ENCODE results near the gene HOXA13. TPM values are rescaled to one million over a fixed set of nuclear protein-coding genes. Genes with fewer than 3 reads are reported as not detected.

Gene HOXA13
- total RNA-seq, 1 donor from 2014 or later: not detected

- no peak for DNase-seq
Measured at GRCh38 chr7:27207348-27207985, 7.6 kb upstream of the HOXA13 start.

DNA sequence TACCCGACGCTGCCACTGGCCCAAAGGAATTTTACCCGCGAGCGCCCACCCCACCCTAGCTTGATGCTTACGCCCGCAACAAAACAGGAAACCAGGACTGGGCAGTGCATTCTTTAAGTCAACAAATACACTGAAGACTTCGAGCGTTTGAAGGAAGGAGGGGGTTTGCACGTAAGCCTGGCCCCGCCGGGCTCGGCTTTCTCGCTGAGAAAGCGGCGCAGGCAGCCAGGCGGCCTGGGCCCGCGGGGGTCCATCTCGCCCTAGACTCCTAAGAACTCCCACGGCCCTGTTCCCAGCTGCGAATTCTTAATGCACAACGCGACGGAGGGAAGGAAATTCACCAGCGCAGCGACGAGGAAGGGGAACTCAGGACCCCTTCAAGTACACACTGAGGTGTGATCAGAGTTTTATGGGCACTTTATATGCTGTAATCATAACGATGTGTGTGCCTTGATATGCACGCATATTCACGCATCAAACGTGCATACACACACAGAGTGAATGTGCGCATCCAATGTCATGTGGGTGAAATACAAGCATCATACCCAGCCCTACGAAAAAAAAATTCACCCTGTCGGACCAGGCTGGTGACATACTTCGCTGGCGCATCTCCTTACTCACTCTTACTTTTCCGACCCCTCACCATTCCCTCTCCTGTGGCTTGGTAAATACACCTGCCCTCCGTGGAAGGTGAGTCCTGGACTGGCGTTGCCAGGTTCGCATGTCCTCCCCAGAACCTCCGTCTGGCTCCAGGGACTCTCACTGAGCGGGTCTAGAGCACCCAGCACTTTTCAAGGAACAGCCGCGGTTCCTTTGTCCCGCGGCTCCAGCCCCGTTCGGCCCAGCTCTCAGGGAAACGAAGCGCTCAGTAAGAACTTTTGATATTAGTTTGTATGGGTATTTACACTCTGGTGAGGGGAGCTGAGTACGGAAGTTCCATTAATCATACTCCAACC is 5.7 kb upstream of the HOXA13 start:
- no peak for DNase-seq

DNA sequence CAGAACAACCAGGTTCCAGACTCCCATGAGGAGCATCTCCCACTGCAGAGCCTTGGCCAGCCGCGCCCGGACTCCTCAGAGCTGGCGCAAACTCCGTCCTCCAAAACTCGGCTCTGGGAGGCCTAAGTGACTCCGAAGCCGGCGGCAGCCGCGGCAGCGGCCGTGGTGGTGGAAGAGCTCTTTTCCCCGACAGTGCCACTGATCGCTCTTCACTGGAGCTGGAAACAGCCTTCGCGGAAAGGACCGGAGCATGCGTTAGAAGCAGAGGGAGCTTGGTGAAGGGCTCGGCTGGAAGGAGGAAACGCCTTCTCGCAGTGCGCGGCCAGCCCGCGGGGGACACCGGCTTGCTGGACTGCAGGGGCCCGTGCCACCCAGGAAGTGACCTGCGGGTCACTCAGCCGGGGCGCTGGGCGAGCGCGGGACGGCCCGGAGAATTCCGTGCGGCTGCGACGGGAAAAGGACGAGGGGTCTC is 5.0 kb upstream of the HOXA13 start:
- no peak for DNase-seq

DNA sequence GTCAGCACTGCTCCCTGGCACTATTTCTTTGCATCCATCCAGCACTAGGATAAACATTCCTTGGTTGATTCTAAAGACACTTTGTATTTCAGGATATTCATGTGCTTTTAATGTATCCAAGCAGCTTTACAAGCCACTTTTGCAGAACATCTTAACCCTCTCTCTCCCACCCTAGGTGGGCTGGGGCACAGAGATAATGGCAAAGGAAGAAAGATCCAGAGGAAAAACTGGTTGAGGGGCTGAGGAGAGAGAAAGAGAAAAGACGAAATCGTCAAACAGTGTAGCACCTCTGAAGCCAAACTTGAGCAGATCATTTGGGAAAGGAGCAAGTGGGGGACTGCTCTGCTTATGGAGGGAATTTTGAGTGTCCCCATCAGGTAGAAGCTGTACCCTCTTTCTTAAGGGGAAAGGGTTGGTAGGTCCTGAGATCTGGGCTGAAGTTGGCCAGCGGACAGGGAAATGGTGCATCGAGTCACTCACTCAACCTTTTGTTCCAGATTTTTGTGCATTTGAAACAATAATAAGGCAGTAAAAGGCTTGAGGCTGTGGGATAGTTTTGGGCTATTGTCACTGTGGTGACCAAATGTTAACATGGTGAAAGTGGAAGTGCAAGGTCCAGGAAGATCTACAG is 4.2 kb upstream of the HOXA13 start:
- DNase-seq: no peak

DNA sequence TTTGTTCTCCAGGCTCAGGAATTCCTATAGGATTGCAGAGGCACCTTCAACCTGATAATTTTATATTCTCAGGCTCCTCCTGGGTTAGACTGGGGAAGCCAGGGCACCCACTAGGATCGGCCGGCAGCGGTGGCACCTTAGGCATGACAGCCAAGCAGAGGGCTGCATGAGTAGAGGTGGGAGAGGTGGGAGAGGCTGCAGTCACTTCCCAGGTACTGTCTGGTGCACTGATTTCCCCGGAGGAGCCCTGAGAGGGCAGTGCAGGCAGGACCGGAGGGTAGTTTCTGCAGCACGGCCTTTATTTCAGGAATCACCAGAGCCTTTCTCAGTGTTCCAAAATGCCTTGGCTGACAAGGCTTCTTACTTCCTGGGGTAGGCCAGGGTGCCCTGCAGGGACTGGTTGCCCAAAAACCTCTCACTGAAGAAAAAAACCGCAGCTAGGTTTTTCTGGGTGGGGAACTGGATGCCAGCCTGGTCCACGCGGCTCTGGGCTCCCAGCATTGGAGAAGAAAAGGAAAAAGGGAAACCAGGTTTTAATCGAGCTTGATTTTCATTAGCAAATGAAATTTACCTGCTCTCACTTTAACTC is 3.6 kb upstream of the HOXA13 start:
- no peak for DNase-seq

GRCh38 chr7:27202862-27203134 is 2.9 kb upstream of the HOXA13 start:
- DNase-seq: no peak

GRCh38 chr7:27202018-27202861 is 2.3 kb upstream of the HOXA13 start:
- no peak for DNase-seq

DNA sequence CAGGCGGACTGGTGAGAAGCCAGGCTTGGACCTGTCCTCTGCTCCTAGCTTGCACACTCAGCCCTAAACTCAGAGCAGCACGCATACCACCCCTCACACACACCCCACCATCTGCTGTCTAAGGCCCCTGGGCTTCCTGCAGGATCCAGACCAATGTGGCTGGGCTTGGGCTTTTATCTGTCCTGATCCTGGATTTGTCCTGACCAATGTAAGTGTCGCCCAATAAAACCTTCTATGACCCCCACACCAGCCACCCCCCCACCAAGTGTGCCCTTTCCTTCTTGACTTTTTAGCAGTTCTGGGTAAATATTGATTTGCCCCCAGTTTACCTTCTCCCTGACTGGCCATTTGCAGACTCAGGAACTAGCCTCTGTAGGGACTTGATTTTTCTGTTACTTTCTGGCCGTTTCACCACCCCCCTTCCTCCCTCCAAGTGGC is 1.7 kb upstream of the HOXA13 start:
- no peak for DNase-seq

DNA sequence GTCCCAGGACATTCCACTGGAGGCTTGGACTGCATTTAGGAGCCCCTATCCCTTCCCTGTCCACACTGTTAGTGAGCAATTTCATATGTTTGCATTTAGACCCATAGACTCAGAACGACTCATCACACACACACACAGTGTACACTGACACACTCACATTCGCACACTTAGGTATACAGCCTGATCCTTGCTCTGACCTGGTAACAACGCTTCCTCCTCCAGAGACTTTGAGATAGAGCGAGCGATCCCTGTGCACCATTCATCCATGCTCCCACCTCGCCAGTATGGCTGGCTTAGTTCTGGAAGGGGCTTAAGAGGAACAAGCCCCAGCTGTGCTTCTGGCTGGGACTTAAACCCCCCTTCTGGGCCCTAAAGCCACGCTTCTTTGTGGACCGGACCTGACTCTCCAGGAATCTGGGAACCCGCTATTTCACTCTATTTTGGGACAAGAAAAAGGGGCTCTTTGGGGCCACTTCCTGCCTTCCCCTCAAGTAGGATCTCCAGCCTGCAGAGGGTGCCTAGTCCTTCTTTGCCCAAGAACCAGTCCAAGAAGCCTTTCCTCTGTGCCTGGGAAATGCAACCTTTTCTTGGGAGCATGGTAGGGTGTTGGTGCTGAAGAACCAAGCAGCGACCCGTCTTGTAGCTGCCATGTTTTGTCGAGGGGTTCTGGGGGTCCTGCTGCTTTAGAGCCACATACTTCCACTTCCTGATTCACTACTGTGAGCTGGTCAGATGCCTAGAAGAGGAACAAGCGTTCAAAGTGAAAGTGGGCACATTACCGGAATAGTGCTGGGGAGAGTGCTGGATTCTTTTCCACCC is 1.1 kb upstream of the HOXA13 start:
- no peak for DNase-seq

DNA sequence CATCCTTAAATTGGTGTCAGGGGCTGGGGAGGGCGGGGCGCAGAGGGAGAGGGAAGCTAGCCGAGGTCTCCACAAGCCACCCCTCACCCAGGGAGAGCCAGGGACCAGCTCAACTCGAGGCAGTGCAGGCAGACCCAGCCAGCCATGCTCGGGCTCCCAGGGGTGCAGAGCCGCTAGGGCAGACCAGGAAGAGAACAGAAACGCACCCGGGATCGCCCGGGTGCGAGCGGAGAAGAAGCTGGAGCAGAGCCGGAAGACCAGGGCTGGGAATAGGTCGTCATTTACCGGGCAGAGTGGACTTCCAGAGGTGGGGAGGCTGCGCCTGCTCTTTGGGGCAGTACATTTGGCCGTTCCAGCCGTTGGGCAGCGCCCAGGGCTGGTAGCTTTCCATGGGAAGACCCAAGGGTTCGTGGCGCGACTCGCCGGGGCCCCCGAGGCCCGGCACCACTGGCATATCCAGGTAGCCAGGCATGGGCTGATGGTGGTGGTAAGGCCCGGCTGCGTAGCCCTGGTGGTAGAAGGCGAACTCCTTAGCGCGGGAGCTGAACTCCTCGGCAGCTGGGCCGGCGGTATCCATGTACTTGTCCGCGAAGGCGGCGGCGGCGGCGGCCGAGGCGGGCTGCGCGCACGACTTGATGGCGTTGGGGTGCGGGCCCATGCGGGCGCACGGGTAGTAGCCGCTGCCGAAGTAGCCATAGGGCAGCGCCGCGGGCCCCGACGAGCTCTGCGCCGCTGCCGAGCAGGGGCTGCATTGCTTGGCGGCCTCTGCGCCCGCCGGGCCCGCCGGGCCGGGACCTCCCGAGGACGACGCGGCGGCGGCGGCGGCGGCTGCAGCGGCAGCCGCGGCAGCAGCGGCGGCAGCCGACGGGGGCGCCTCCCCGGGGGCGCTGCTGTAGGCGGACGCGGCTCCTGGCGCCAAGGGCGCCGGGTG is 755 bp downstream of the HOXA13 start:
- no peak for DNase-seq

- DNase-seq: no peak
Measured at GRCh38 chr7:27198138-27198841, 1.6 kb downstream of the HOXA13 start.

- DNase-seq: no peak
Measured at GRCh38 chr7:27197137-27198042, 2.5 kb downstream of the HOXA13 start.

DNA sequence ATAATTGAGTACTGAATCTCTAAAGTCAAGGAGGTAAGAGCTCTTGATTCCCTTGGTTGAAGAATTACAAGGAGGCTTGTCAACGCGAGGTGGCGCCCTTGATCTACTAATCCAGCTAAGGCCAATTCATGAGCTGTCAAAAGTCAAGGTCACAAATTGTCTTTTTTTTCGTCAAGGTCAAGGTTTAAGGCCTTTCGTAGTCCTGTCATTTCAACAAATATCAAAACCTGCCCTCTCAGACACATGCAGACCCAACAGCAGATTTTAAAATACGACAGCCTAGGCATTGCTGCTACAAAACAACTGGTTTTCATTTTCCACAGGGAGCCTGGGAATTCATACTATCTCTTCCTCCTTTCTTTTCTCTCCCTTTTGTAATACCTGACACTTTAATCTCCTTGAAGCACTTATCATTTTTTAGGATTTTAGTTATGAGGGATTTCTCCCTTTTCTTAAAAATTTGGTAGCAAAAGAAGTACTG is 3.6 kb downstream of the HOXA13 start:
- no peak for DNase-seq

- no peak for DNase-seq
Measured at GRCh38 chr7:27194686-27195379, 5.1 kb downstream of the HOXA13 start.

DNA sequence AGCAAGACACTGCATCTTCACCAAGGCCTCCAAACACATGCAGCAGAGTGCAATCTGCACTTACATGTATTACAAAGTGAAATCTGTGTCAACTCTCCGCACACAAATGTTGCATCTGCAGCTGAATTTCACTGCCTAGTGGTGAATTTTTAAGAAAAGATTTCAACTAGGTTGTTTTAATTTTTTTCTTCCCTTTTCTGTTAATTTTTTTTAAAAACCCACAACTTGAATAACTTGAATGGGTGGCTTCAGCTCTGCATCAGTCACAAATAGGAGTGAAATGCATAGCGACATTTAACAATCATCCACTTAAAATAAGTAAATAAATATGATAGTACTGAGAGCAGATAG is 5.9 kb downstream of the HOXA13 start:
- no peak for DNase-seq

DNA sequence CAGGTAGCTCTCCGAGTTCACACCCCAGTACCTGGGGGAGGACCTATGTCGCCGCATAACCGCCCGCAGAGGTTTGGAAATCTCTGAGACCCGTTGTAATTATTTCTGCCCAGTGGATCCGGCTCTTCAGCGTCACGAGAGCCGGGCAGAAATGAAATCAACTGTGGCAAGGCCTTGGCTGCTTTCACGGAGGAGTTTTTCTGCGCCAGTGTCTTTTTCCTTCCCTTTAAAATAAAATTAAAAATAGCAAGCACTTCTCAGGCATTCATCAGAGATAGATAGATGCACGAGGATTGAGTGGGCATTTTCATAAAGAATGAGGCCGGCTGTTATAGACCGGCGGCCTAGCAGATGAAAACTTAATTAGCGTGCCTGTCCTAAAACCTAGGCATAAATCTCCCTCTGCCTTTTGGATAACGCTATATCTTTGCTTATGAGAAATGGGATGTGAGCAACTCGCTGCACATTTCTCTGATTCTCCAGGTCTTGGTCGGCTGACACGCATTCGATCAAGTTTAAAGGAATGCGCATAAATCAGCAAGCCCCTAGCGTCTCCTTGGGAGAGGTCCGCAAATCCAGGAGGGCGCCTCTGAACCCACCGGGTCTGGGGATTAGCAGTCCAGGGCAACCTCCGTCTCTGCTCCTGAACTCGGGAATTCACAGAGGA is 6.4 kb downstream of the HOXA13 start:
- DNase-seq: no peak
